GM21381 (cell line): ENCODE measurements around the gene TMEM178A.

ENCODE experiments used
- ATAC-seq: cut with Tn5 transposase; IDR thresholded peaks from one replicate; pipeline ENCODE4 v1.9.1; 2021; ENCODE audit warnings: mild to moderate bottlenecking, moderate library complexity; ENCODE audit not compliant: unreplicated experiment

TMEM178A gene

GRCh38 chr2:39673018-39673417, 7.3 kb downstream of the TMEM178A start:
- ATAC-seq, result no peak

GRCh38 chr2:39676342-39676741, 10.6 kb downstream of the TMEM178A start:
- ATAC-seq, result no peak

- ATAC-seq, result no peak
Observed at GRCh38 chr2:39678170-39678569, 12.5 kb downstream of the TMEM178A start.

GRCh38 chr2:39679805-39680204, 14.1 kb downstream of the TMEM178A start:
- ATAC-seq, result no peak

- ATAC-seq, result no peak
Observed at GRCh38 chr2:39682066-39682692, 16.5 kb downstream of the TMEM178A start.

GRCh38 chr2:39683022-39683699, 17.4 kb downstream of the TMEM178A start:
- no peak for ATAC-seq

DNA sequence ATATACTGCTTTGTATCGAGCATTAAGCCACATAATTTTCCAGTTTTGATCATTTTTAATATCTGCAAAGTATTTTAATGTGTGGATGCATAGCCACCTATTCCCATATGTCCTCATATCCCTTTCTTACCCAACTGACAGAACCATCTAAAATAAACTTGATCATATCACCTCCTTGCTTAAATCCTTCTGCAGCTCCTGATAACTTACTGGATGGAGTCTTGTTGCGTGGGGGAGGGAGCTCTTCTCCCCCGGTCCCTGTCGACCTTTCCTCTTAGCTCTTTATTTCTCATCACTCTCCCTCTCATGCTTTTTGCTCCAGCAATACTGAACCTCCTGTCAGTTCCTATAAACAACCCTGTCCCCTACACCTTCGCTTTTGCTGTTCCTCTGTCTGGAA, 18.7 kb downstream of the TMEM178A start:
- ATAC-seq, result no peak

DNA sequence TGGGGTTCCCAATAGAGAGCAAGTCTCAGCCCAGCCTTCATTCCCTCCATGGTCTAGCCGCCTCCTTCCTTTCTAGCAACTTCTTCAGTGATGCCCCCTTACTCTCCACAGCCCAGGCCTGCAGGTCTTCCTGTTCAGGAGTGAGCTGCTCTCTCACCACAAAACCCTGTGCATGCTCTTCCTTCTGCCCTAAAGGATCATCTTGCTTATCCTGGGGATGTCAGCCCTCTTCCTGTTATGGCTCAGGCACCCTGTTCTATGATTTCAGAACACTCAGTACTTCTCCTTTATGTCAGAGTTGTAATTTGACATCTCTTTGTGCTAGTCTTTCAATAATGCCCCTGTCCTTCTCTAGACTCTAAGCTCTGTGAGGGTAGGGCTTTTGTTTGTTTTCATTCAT, 19.4 kb downstream of the TMEM178A start:
- no peak for ATAC-seq

GRCh38 chr2:39686456-39686855, 20.7 kb downstream of the TMEM178A start:
- no peak for ATAC-seq

DNA sequence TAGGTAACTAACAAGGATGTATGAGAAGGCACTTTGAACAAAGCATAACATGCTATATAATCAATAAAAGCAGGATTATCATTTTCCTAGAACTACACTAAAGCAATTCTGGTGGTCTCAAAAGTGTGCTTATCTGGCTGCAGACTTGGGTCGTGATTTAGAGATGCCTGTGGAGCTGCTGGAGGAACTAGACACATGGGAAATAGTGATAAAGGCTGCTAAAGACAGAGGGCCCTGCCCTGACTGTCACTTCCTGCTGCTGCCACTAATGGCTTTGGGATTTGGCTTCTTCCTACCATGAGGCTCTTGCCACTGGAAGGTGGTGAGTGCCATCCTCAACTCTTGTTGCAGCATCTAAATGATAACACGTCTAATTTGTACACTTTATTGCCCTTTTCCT, 22.5 kb downstream of the TMEM178A start:
- no peak for ATAC-seq

DNA sequence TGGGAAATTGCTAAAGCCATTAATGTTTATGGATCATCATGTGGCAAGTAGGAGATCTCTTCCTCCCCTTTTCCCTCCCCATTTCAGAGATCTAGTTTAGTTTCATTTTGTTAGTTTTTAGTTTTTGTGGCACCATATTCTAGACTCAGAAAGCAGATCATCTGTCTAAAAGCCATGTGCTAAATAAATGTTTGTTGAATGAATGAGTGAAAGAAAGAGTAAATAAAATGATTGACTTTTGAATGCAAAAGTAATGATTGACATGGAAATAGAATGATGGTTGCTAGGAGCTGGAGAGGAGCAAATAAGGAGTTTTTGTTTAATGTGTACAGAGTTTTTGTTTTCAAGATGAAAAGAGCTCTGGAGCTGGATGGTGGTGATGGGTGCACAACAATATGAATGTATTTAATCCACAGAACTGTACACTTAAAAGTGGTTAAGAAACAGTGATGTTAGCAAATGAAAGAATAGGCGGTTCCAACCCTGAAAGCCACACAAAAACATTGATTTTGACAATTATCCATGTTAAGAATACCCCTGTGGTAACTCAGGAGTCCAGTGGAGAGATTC, 23.6 kb downstream of the TMEM178A start:
- no peak for ATAC-seq

GRCh38 chr2:39689876-39690275, 24.2 kb downstream of the TMEM178A start:
- ATAC-seq, result no peak

DNA sequence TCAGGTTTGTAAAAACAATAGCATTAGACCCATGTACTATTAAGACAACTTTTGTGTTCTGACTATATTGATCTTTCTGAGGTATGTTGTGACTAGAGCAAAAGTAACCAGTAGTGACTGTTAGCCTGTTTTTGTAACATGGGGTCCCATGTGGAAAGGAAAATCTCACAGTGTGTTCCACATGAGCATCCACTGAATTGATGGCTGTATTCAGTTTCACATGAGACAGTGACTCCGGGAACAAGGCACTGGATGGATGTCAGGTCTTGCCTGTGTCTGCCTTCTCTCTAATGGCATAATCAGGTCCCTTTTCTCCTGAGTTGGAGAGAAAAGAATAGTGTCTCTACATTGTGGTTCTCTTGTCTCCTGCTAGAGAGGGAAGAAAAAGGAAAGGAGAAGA, 27.5 kb downstream of the TMEM178A start:
- no peak for ATAC-seq

- no peak for ATAC-seq
Observed at GRCh38 chr2:39696101-39696553, 30.4 kb downstream of the TMEM178A start.

DNA sequence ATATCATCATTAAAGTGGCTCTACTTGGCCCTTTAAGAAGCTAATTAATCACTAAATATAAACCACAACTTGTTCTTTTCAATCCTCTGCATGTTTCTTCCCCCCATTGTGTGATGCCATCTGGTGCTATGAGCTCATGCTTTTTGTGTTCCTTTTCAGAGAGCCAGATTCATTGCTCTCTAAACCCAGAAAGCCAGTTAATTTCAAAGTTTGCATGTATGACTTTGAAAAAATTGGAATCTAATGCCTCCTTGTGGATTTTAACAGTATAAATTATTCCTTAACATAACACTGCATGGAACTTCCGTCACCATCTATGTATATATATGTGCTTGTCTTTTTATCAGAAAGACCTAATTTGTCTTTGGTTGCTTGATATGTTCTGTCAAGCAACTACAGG, 31.1 kb downstream of the TMEM178A start:
- ATAC-seq, result no peak

DNA sequence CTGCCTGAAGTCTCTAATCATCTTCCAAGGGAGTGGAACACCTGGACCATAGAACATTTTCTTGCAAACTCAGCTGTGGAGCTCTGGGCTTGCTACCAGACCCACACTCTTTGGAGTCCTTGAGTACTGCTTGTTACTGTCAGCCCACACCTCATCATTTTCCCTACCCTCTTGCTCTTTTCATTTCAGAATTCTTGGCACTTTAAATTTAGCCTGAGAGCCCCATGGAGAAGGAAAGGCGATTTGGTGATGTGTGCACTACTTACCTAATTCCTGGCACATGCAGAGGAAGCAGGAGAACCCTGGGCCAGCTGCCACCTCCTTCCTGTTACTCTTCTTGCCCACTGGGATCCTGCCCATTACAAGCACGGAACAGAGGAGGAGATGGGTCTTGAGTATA, 31.7 kb downstream of the TMEM178A start:
- ATAC-seq, result no peak

DNA sequence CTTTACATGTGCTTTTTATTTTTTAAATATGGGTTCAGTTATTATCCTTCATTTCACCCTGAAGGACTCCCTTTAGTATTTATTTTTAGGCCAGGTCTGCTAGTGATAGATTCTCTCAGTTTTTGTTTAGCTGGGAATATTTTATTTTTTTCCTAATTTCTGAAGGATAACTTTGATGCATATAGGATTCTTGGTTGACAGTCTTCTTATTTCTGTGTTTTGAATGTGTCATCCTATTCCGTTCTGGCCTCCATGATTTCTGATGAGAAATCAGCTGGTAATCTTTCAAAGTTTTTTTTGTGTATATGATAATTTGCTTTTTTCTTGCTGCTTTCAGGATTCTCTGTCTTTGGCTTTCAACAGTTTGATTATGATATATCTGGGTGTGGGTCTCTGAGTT, 35.4 kb downstream of the TMEM178A start:
- no peak for ATAC-seq

GRCh38 chr2:39703181-39703872, 37.6 kb downstream of the TMEM178A start:
- ATAC-seq, result no peak

DNA sequence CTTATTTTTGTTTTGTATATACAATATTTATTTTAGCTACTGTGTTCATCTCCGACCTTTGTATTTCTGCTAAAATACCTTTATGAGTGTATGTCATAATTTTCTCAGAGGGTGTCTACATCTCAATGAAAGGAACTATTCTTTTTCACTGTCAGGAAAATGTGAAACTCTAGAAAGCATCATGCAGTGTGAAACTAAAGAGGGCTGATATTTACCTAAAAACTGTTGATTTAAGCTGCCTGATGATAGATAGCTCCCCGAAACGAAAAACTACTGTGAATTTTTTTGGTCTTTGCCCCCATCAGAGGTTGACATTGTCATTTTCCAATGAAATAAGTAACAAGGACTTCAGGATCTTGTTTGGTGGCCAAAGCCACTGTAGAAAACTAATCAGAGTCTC, 38.8 kb downstream of the TMEM178A start:
- no peak for ATAC-seq

DNA sequence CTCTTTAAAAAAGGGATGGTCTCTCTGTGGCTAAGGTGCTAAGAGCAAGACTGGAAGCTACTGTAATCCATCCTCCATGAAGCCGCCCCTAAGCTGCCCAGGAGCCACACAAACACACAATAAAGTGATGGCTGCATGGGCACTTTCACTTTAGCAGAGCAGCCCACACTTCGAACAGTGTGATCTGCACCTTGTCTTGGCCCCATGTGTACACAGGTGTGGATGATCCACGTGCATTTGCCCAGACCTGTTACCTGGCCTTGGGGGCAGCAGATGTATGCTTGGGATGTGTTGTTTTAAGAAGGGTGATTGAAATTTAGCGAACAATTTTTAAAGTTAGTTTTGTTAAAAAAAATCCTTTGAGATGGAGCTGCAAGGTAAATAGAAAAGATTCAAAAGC, 39.9 kb downstream of the TMEM178A start:
- no peak for ATAC-seq

GRCh38 chr2:39706312-39706711, 40.6 kb downstream of the TMEM178A start:
- ATAC-seq, result no peak

DNA sequence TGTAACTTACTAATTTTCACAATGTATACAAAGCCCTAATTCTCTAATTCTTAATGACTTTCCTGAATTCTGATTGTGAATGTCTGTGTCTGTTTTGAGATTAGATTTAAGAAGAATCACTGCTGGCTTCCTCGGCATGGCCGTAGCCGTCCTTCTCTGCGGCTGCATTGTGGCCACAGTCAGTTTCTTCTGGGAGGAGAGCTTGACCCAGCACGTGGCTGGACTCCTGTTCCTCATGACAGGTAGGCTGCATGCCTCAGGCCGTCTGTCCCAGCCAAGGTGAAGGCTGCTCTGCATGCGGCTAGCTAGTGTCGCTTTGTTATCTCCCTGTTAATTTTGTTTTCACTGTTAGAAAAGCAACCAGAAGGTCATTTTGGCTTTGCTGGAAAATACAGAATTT, 41.2 kb downstream of the TMEM178A start:
- ATAC-seq, result no peak
